SK-N-SH (cell line): Measurements from ENCODE around the gene DBNDD2. TPM values are rescaled to one million over a fixed set of nuclear protein-coding genes. Genes with fewer than 3 reads are reported as not detected.

ENCODE experiments used
- CTCF ChIA-PET: fragments of 300-600, 350-600 bp; formaldehyde crosslinking; extraction: SDS; loops from one replicate; lab custom pipeline; 2021; lab: Yijun Ruan, JAX
- POLR2A ChIA-PET: fragments of 350-600 bp; sonication (Branson Sonifier 250); formaldehyde crosslinking; extraction: SDS; loops from one replicate; lab custom pipeline; 2020; ENCODE audit warnings: antibody characterized with exemption, inconsistent platforms; lab: Yijun Ruan, JAX
- DNase-seq: peaks from one replicate; pipeline ENCODE4 v3.0.0; 2012
- H2AFZ ChIP-seq: fragments of 200-600 bp; sonication (generic); 2 replicates; pipeline ENCODE4 v1.8.1; 2016; ENCODE audit warnings: antibody characterized with exemption, mild to moderate bottlenecking, low read depth
- H3F3A ChIP-seq: fragments of 200-600 bp; sonication (generic); replicated peaks from 2 replicates; pipeline ENCODE3; 2016; ENCODE audit warnings: antibody characterized with exemption, mild to moderate bottlenecking; ENCODE audit not compliant: insufficient read depth
- H3K27ac ChIP-seq, 2 experiments: fragments of 200-500 bp in 1 of 2; fragments of 200-600 bp in 1 of 2; sonication (Bioruptor generic) in 1 of 2; sonication (generic), shearing (Covaris generic) in 1 of 2; 2 replicates each; pipeline versions ENCODE4 v1.5.1 to v1.6.1; 2014 to 2016; ENCODE audit warnings: low read depth in 2 of 2, inconsistent platforms in 1 of 2, low read length in 1 of 2, mild to moderate bottlenecking in 1 of 2, mixed read lengths in 1 of 2
- H3K27me3 ChIP-seq: fragments of 200-600 bp; sonication (generic), shearing (Covaris generic); 2 replicates; pipeline ENCODE4 v1.6.1; 2016; ENCODE audit warnings: mixed run types; ENCODE audit not compliant: insufficient read depth
- H3K36me3 ChIP-seq, 2 experiments: fragments of 200-500 bp in 1 of 2; fragments of 200-600 bp in 1 of 2; sonication (Bioruptor generic) in 1 of 2; sonication (generic) in 1 of 2; replicated peaks in 1 of 2; 2 replicates each; pipeline versions ENCODE3 to v1.5.1; 2014 to 2016; ENCODE audit warnings: low read length in 1 of 2, mild to moderate bottlenecking in 1 of 2; ENCODE audit not compliant: insufficient read depth in 2 of 2, control insufficient read depth in 1 of 2
- H3K4me1 ChIP-seq, 2 experiments: fragments of 200-500 bp in 1 of 2; fragments of 200-600 bp in 1 of 2; sonication (Bioruptor generic) in 1 of 2; sonication (generic), shearing (Covaris generic) in 1 of 2; 2 replicates each; pipeline versions ENCODE4 v1.5.1 to v1.6.1; 2014 to 2016; ENCODE audit warnings: low read depth in 1 of 2, low read length in 1 of 2, mixed run types in 1 of 2; ENCODE audit not compliant: insufficient read depth in 2 of 2, control insufficient read depth in 1 of 2
- H3K4me2 ChIP-seq: fragments of 200-600 bp; sonication (generic), shearing (Covaris generic); 2 replicates; pipeline ENCODE4 v1.6.1; 2017; ENCODE audit warnings: mixed run types
- H3K4me3 ChIP-seq, 2 experiments: fragments of 200-500 bp in 1 of 2; fragments of 200-600 bp in 1 of 2; sonication (Bioruptor generic) in 1 of 2; sonication (generic), shearing (Covaris generic) in 1 of 2; 2 replicates each; pipeline versions ENCODE4 v1.5.1 to v1.8.1; 2014 to 2016; ENCODE audit warnings: low read depth in 2 of 2, inconsistent platforms in 1 of 2, low read length in 1 of 2, mild to moderate bottlenecking in 1 of 2, mixed read lengths in 1 of 2, moderate library complexity in 1 of 2
- H3K79me2 ChIP-seq: fragments of 200-600 bp; sonication (generic); 2 replicates; pipeline ENCODE4 v1.8.1; 2017; ENCODE audit warnings: mild to moderate bottlenecking; ENCODE audit not compliant: insufficient read depth
- H3K9ac ChIP-seq: fragments of 200-600 bp; sonication (generic); 2 replicates; pipeline ENCODE4 v1.6.1; 2017; ENCODE audit warnings: mixed run types
- H3K9me2 ChIP-seq: fragments of 200-600 bp; sonication (generic); 2 replicates; pipeline ENCODE4 v1.6.1; 2017; ENCODE audit warnings: mixed run types
- H3K9me3 ChIP-seq: fragments of 200-600 bp; sonication (generic); 2 replicates; pipeline ENCODE4 v1.6.1; 2017; ENCODE audit warnings: mixed run types, mild to moderate bottlenecking, moderate library complexity
- H4K20me1 ChIP-seq: fragments of 200-600 bp; sonication (generic); 2 replicates; pipeline ENCODE4 v1.6.1; 2017; ENCODE audit warnings: mild to moderate bottlenecking, mixed run types; ENCODE audit not compliant: insufficient read depth
- CHD2 ChIP-seq: fragments of 150-350 bp; IDR thresholded peaks from 2 replicates; pipeline ENCODE4 v1.6.1; 2018; ENCODE audit warnings: low read length; ENCODE audit not compliant: partially characterized antibody
- ELF1 ChIP-seq: IDR thresholded peaks from 2 replicates; pipeline ENCODE4 v1.4.0; 2012
- EZH2phosphoT487 ChIP-seq: fragments of 200-600 bp; sonication (generic); IDR thresholded peaks from 2 replicates; pipeline ENCODE4 v1.6.1; 2017; ENCODE audit warnings: low read depth, mixed run types, mild to moderate bottlenecking, antibody characterized with exemption, moderate library complexity, borderline replicate concordance
- FOXJ3 ChIP-seq: sonication (generic); formaldehyde crosslinking; IDR thresholded peaks from 2 replicates; pipeline ENCODE4 v1.5.1; 2020; ENCODE audit warnings: mild to moderate bottlenecking, missing genetic modification reagents
- GABPA ChIP-seq: IDR thresholded peaks from 2 replicates; pipeline ENCODE4 v1.4.0; 2012; ENCODE audit warnings: low read depth, mild to moderate bottlenecking
- GATA2 ChIP-seq: sonication (generic); formaldehyde crosslinking; IDR thresholded peaks from 2 replicates; pipeline ENCODE4 v1.5.0; 2020; ENCODE audit warnings: mild to moderate bottlenecking, missing genetic modification reagents
- IRF3 ChIP-seq: fragments of 150-350 bp; IDR thresholded peaks from 2 replicates; pipeline ENCODE4 v1.6.1; 2016; ENCODE audit warnings: mild to moderate bottlenecking, low read depth, low read length
- JUND ChIP-seq: IDR thresholded peaks from 2 replicates; pipeline ENCODE4 v1.4.0; 2012
- MAX ChIP-seq: IDR thresholded peaks from 2 replicates; pipeline ENCODE4 v1.4.0; 2012; ENCODE audit warnings: low read depth
- MEF2A ChIP-seq: IDR thresholded peaks from 2 replicates; pipeline ENCODE4 v1.4.0; 2012; ENCODE audit warnings: low read depth, borderline replicate concordance
- PBX3 ChIP-seq: IDR thresholded peaks from 2 replicates; pipeline ENCODE4; 2012
- RAD21 ChIP-seq: IDR thresholded peaks from 2 replicates; pipeline ENCODE4 v1.6.1; 2012; ENCODE audit warnings: mild to moderate bottlenecking, low read length
- RXRA ChIP-seq: IDR thresholded peaks from 2 replicates; pipeline ENCODE4 v1.4.0; 2012; ENCODE audit warnings: low read depth, mild to moderate bottlenecking, borderline replicate concordance
- SIN3A ChIP-seq: IDR thresholded peaks from 2 replicates; pipeline ENCODE4 v1.6.1; 2012; ENCODE audit warnings: low read depth, mild to moderate bottlenecking, low read length, moderate library complexity, borderline replicate concordance
- TAF1 ChIP-seq: IDR thresholded peaks from 2 replicates; pipeline ENCODE4 v1.6.1; 2012; ENCODE audit warnings: low read depth, mild to moderate bottlenecking, low read length, moderate library complexity, borderline replicate concordance
- TCF12 ChIP-seq: IDR thresholded peaks from 2 replicates; pipeline ENCODE4 v1.4.0; 2012
- YY1 ChIP-seq: IDR thresholded peaks from 2 replicates; pipeline ENCODE4 v1.4.0; 2012; ENCODE audit warnings: low read depth, mild to moderate bottlenecking
- ZBTB33 ChIP-seq: IDR thresholded peaks from 2 replicates; pipeline ENCODE4 v1.4.0; 2012; ENCODE audit warnings: low read depth, borderline replicate concordance
- WGBS: methylation state at CpG from one replicate; pipeline ENCODE4 v1.1.6; 2017; ENCODE audit warnings: low lambda C conversion rate; 5-methylcytosine and 5-hydroxymethylcytosine counted together
- polyA plus RNA-seq, 3 experiments: library from polyadenylated mRNA; depleted of rRNA; stranded (reverse); fragments of >200 nt; gene quantifications; 2 replicates each; pipeline ENCODE4 v1.2.3, GENCODE V29; 2012

Gene DBNDD2
- polyA plus RNA-seq, 1 of the 3 experiments (the other 2 are of a cell fraction), result 22.4 TPM

- CTCF ChIA-PET, result interaction anchor here (1.0 to 1.9 kb wide), 2 partner anchors 69 to 110 kb away, joined by 5 read pairs; partner anchors contain the start of gene SYS1
Measured at GRCh38 chr20:45432294-45432693, 24.2 kb downstream of the DBNDD2 start.

GRCh38 chr20:45433316-45433715 lies 25.2 kb downstream of the DBNDD2 start:
- WGBS, result 94% methylated on average over 3 of the region's 3 CpGs
- Histone ChIP-seq H4K20me1 (no peaks in the 10 kb centered on the region), H3K4me2 (no peak overlapping the region), H3K9ac (no peak overlapping the region), H3K27ac (no peak overlapping the region), H3K79me2 (no peaks in the 10 kb centered on the region), H3K4me1 (peaks cover 0 to 3% of the 10 kb centered on the region in 2 experiments; a peak in 2 of 4 replicates), H3K9me2 (no peaks in the 10 kb centered on the region), H3K27me3 (no peaks in the 10 kb centered on the region), H3K36me3 (no peaks in the 10 kb centered on the region), H3K9me3 (no peaks in the 10 kb centered on the region), H2AFZ (no peak overlapping the region), H3K4me3 (no peak overlapping the region), H3F3A (no peaks in the 10 kb centered on the region)
- DNase-seq, result no peak
- CTCF ChIA-PET, result interaction anchor here (1.0 to 1.4 kb wide), 2 partner anchors 17 to 111 kb away, joined by 4 to 5 read pairs; no protein-coding TSS in a partner anchor
- POLR2A ChIA-PET, result no interaction called here
- no peak for TF ChIP-seq ELF1
- TF ChIP-seq JUND, result no peak

More at GRCh38 chr20:45432294-45432693, 24.2 kb downstream of the DBNDD2 start:
- Histone ChIP-seq H3K9ac (no peak overlapping the region), H3K4me3 (no peak overlapping the region), H2AFZ (no peak overlapping the region), H3K9me3 (no peaks in the 10 kb centered on the region), H4K20me1 (no peaks in the 10 kb centered on the region), H3F3A (no peaks in the 10 kb centered on the region), H3K27ac (no peak overlapping the region), H3K4me1 (peaks cover 0 to 12% of the 10 kb centered on the region in 2 experiments; a peak in 2 of 4 replicates), H3K36me3 (no peaks in the 10 kb centered on the region), H3K9me2 (no peaks in the 10 kb centered on the region), H3K79me2 (no peaks in the 10 kb centered on the region), H3K27me3 (no peaks in the 10 kb centered on the region), H3K4me2 (no peak overlapping the region)
- no peak for TF ChIP-seq FOXJ3 (CRISPR knock-in tag)
- TF ChIP-seq MAX, result no peak
- TF ChIP-seq RAD21, result no peak
- TF ChIP-seq GABPA, result no peak
- TF ChIP-seq RXRA, result no peak
- TF ChIP-seq EZH2phosphoT487, result no peak
- TF ChIP-seq TAF1, result no peak
- TF ChIP-seq JUND, result no peak
- no peak for TF ChIP-seq GATA2 (CRISPR knock-in tag)
- no peak for TF ChIP-seq SIN3A
- no peak for TF ChIP-seq YY1
- no peak for TF ChIP-seq MEF2A
- POLR2A ChIA-PET, result no interaction called here
- WGBS, result 92% methylated on average over 5 of the region's 5 CpGs
- no peak for DNase-seq

GRCh38 chr20:45433976-45434375 lies 25.9 kb downstream of the DBNDD2 start:
- Histone ChIP-seq H3K9me2 (no peaks in the 10 kb centered on the region), H3K9me3 (no peaks in the 10 kb centered on the region), H3F3A (no peaks in the 10 kb centered on the region), H3K4me3 (no peak overlapping the region), H3K27ac (no peak overlapping the region), H4K20me1 (no peaks in the 10 kb centered on the region), H2AFZ (no peak overlapping the region), H3K9ac (no peak overlapping the region), H3K79me2 (no peaks in the 10 kb centered on the region), H3K4me1 (peaks cover 0 to 3% of the 10 kb centered on the region in 2 experiments; a peak in 2 of 4 replicates), H3K36me3 (no peaks in the 10 kb centered on the region), H3K4me2 (no peak overlapping the region), H3K27me3 (no peaks in the 10 kb centered on the region)
- 91% methylated on average over 4 of the region's 4 CpGs for whole genome bisulfite sequencing
- CTCF ChIA-PET, result interaction anchor here (1.4 kb wide), 1 partner anchor 16 kb away, joined by 4 read pairs; no protein-coding TSS in a partner anchor
- DNase-seq, result no peak
- POLR2A ChIA-PET, result no interaction called here
- no peak for TF ChIP-seq PBX3
- no peak for TF ChIP-seq RXRA
- no peak for TF ChIP-seq JUND
- no peak for TF ChIP-seq SIN3A
- no peak for TF ChIP-seq ELF1
- TF ChIP-seq IRF3, result no peak
- no peak for TF ChIP-seq ZBTB33
- TF ChIP-seq GATA2 (CRISPR knock-in tag), result no peak
- no peak for TF ChIP-seq GABPA
- TF ChIP-seq CHD2, result no peak
- no peak for TF ChIP-seq MAX
- TF ChIP-seq TCF12, result no peak
